H1 (cell line): Measurements from ENCODE around the gene FEV. TPM values are rescaled to one million over a fixed set of nuclear protein-coding genes. Genes with fewer than 3 reads are reported as not detected.

Experiments used
- CTCF ChIA-PET: fragments of 300-600 bp; sonication (Branson Sonifier 250); formaldehyde crosslinking; loops from one replicate; lab custom pipeline; 2021; ENCODE audit not compliant: partially characterized antibody; lab: Charles Lee
- POLR2A ChIA-PET: fragments of 300-600 bp; sonication (Branson Sonifier 250); formaldehyde crosslinking; loops from one replicate; lab custom pipeline; 2021; ENCODE audit warnings: inconsistent platforms; ENCODE audit not compliant: partially characterized antibody; lab: Charles Lee
- DNase-seq, 2 experiments: peaks; one replicate each; pipeline versions ENCODE4 v3.0.0 to v3.0.0-alpha.2; 2010 to 2022; ENCODE audit warnings: low spot score in 2 of 2, low read depth in 1 of 2, mixed read lengths in 1 of 2
- FAIRE-seq: peaks from 2 replicates; lab custom pipeline; 2011; peaks lifted over from hg19 to GRCh38; lab: Jason Lieb, UNC
- H2AFZ ChIP-seq: 2 replicates; pipeline ENCODE4 v1.8.1; 2012; ENCODE audit warnings: low read length, inconsistent platforms
- H2AK5ac ChIP-seq: 2 replicates; pipeline ENCODE4 v1.6.1; 2013; ENCODE audit warnings: low read depth, low read length
- H2BK120ac ChIP-seq: replicated peaks from 2 replicates; pipeline ENCODE3; 2013; ENCODE audit warnings: low read depth, low read length, inconsistent platforms
- H2BK12ac ChIP-seq: 2 replicates; pipeline ENCODE4 v1.6.1; 2013; ENCODE audit warnings: low read depth, low read length
- H2BK15ac ChIP-seq: 2 replicates; pipeline ENCODE4 v1.6.1; 2013; ENCODE audit warnings: low read length
- H2BK20ac ChIP-seq: 2 replicates; pipeline ENCODE4 v1.6.1; 2013; ENCODE audit warnings: low read length
- H2BK5ac ChIP-seq: 2 replicates; pipeline ENCODE4 v1.6.1; 2013; ENCODE audit warnings: low read depth, low read length
- H3K14ac ChIP-seq: 2 replicates; pipeline ENCODE4 v1.6.1; 2013; ENCODE audit warnings: inconsistent platforms; ENCODE audit not compliant: insufficient read length
- H3K18ac ChIP-seq: 2 replicates; pipeline ENCODE4 v1.6.1; 2013; ENCODE audit warnings: low read length; ENCODE audit errors: extremely low read depth
- H3K23ac ChIP-seq: 2 replicates; pipeline ENCODE4 v1.6.1; 2013; ENCODE audit warnings: inconsistent platforms; ENCODE audit not compliant: insufficient read length
- H3K23me2 ChIP-seq: 2 replicates; pipeline ENCODE4 v1.6.1; 2013; ENCODE audit warnings: low read depth, low read length
- H3K27ac ChIP-seq: 2 replicates; pipeline ENCODE4 v1.6.1; 2011; ENCODE audit warnings: low read depth, low read length, inconsistent platforms
- H3K27me3 ChIP-seq, 4 experiments: replicated peaks in 1 of 4; 1 replicate in 1 of 4; 2 replicates in 3 of 4; pipeline versions ENCODE4 v1.6.1 to v1.8.1; 2011 to 2013; ENCODE audit warnings: low read length in 3 of 4, mild to moderate bottlenecking in 3 of 4, inconsistent platforms in 2 of 4, mixed read lengths in 2 of 4, moderate library complexity in 1 of 4; ENCODE audit not compliant: control insufficient read depth in 3 of 4, insufficient read depth in 3 of 4; ENCODE audit errors: extremely low read depth in 1 of 4
- H3K36me3 ChIP-seq, 4 experiments: 2 replicates each; pipeline versions ENCODE4 v1.6.1 to v1.8.1; 2011 to 2013; ENCODE audit warnings: mild to moderate bottlenecking in 4 of 4, low read length in 3 of 4, moderate library complexity in 2 of 4, control low read depth in 1 of 4, inconsistent platforms in 1 of 4; ENCODE audit not compliant: insufficient read depth in 4 of 4, control insufficient read depth in 2 of 4
- H3K4ac ChIP-seq: replicated peaks from 2 replicates; pipeline ENCODE3; 2013; ENCODE audit warnings: low read length, low read depth, mixed read lengths, inconsistent platforms; ENCODE audit not compliant: insufficient read length
- H3K4me1 ChIP-seq, 4 experiments: replicated peaks in 1 of 4; 1 replicate in 1 of 4; 2 replicates in 3 of 4; pipeline versions ENCODE4 v1.6.1 to v1.8.1; 2011 to 2013; ENCODE audit warnings: low read length in 3 of 4, inconsistent platforms in 2 of 4, mixed read lengths in 1 of 4; ENCODE audit not compliant: insufficient read depth in 4 of 4, control insufficient read depth in 3 of 4
- H3K4me2 ChIP-seq, 2 experiments: 2 replicates each; pipeline versions ENCODE4 v1.6.1 to v1.8.1; 2011 to 2013; ENCODE audit warnings: low read depth in 2 of 2, low read length in 2 of 2, control low read depth in 1 of 2, inconsistent platforms in 1 of 2, mild to moderate bottlenecking in 1 of 2; ENCODE audit not compliant: insufficient read depth in 1 of 2
- H3K4me3 ChIP-seq, 4 experiments: fragments of 200-600, 300-600 bp in 1 of 4; sonication (generic), shearing (Covaris generic), sonication (Bioruptor Twin) in 1 of 4; 2 replicates each; pipeline versions ENCODE4 v1.5.1 to v1.8.1; 2011 to 2016; ENCODE audit warnings: low read length in 4 of 4, low read depth in 3 of 4, control low read depth in 2 of 4, inconsistent platforms in 2 of 4, mild to moderate bottlenecking in 2 of 4, mixed read lengths in 1 of 4, moderate library complexity in 1 of 4; ENCODE audit not compliant: insufficient read depth in 2 of 4; ENCODE audit errors: extremely low read depth in 1 of 4
- H3K56ac ChIP-seq: replicated peaks from 2 replicates; pipeline ENCODE3; 2013; ENCODE audit warnings: low read depth, mild to moderate bottlenecking, mixed read lengths, low read length, inconsistent platforms; ENCODE audit not compliant: insufficient read length
- H3K79me1 ChIP-seq: 2 replicates; pipeline ENCODE4 v1.6.1; 2013; ENCODE audit warnings: low read depth, low read length, control low read depth
- H3K79me2 ChIP-seq, 2 experiments: 2 replicates each; pipeline versions ENCODE4 v1.6.1 to v1.8.1; 2012 to 2013; ENCODE audit warnings: low read length in 2 of 2, mild to moderate bottlenecking in 2 of 2, inconsistent platforms in 1 of 2; ENCODE audit not compliant: insufficient read depth in 2 of 2, control insufficient read depth in 1 of 2
- H3K9ac ChIP-seq, 4 experiments: replicated peaks in 1 of 4; 1 replicate in 1 of 4; 2 replicates in 3 of 4; pipeline versions ENCODE4 v1.6.1 to v1.8.1; 2011 to 2013; ENCODE audit warnings: low read depth in 3 of 4, low read length in 3 of 4, control low read depth in 2 of 4, mild to moderate bottlenecking in 2 of 4, moderate library complexity in 2 of 4, inconsistent platforms in 1 of 4; ENCODE audit errors: extremely low read depth in 1 of 4
- H3K9me3 ChIP-seq, 2 experiments: 2 replicates each; pipeline versions ENCODE4 v1.6.1 to v1.8.1; 2012 to 2013; ENCODE audit warnings: mild to moderate bottlenecking in 2 of 2, moderate library complexity in 2 of 2, control low read depth in 1 of 2, inconsistent platforms in 1 of 2, low read depth in 1 of 2, low read length in 1 of 2, mixed read lengths in 1 of 2; ENCODE audit not compliant: insufficient read depth in 2 of 2
- H4K20me1 ChIP-seq, 2 experiments: replicated peaks in 1 of 2; 2 replicates each; pipeline versions ENCODE3 to v1.8.1; 2011 to 2013; ENCODE audit warnings: inconsistent platforms in 2 of 2, low read length in 2 of 2, mild to moderate bottlenecking in 1 of 2; ENCODE audit not compliant: insufficient read depth in 2 of 2, control insufficient read depth in 1 of 2
- H4K5ac ChIP-seq: 2 replicates; pipeline ENCODE4 v1.6.1; 2013; ENCODE audit warnings: low read length, low read depth, mixed read lengths, inconsistent platforms; ENCODE audit not compliant: insufficient read length
- H4K8ac ChIP-seq: 2 replicates; pipeline ENCODE4 v1.8.0; 2013; ENCODE audit warnings: mild to moderate bottlenecking, moderate library complexity, low read length, inconsistent platforms; ENCODE audit not compliant: insufficient read depth; ENCODE audit errors: extremely low read depth
- H4K91ac ChIP-seq: replicated peaks from 2 replicates; pipeline ENCODE3; 2013; ENCODE audit warnings: low read length, mixed read lengths, inconsistent platforms; ENCODE audit not compliant: insufficient read length
- CREB1 ChIP-seq: IDR thresholded peaks from 2 replicates; pipeline ENCODE4 v1.6.1; 2012; ENCODE audit warnings: inconsistent platforms
- JUN ChIP-seq: IDR thresholded peaks from 2 replicates; pipeline ENCODE4 v1.6.1; 2011; ENCODE audit warnings: low read depth, mild to moderate bottlenecking, improper control_type of control experiment, low read length
- NANOG ChIP-seq: IDR thresholded peaks from 2 replicates; pipeline ENCODE4 v1.6.1; 2011; ENCODE audit warnings: low read length, low read depth, mild to moderate bottlenecking, inconsistent platforms; ENCODE audit not compliant: insufficient read depth, poor library complexity, severe bottlenecking
- POU5F1 ChIP-seq: IDR thresholded peaks from 2 replicates; pipeline ENCODE4 v1.6.1; 2011; ENCODE audit warnings: low read depth, mild to moderate bottlenecking, low read length, moderate library complexity
- RAD21 ChIP-seq, 2 experiments: IDR thresholded peaks in 1 of 2; conservative IDR thresholded peaks in 1 of 2; 2 replicates each; pipeline ENCODE4 v1.6.1; 2011; ENCODE audit warnings: low read depth in 2 of 2, low read length in 2 of 2, improper control_type of control experiment in 1 of 2, inconsistent platforms in 1 of 2, mild to moderate bottlenecking in 1 of 2, moderate library complexity in 1 of 2
- RFX5 ChIP-seq: IDR thresholded peaks from 2 replicates; pipeline ENCODE4 v1.6.1; 2011; ENCODE audit warnings: low read depth, low read length, improper control_type of control experiment, borderline replicate concordance
- RXRA ChIP-seq: IDR thresholded peaks from 2 replicates; pipeline ENCODE4 v1.6.1; 2011; ENCODE audit warnings: low read depth, mild to moderate bottlenecking, low read length, moderate library complexity; ENCODE audit not compliant: insufficient read depth
- WGBS, 2 experiments: shearing (Covaris generic) in 1 of 2; methylation state at CpG; one replicate each; pipeline versions ENCODE4 v1.1.6 to v1.1.7; 2013 to 2015; ENCODE audit warnings: low lambda C conversion rate in 2 of 2, mixed read lengths in 2 of 2, inconsistent platforms in 1 of 2, low coverage in 1 of 2, missing lambda C conversion rate in 1 of 2; ENCODE audit not compliant: insufficient replicate concordance in 2 of 2, insufficient coverage in 1 of 2, insufficient read length in 1 of 2; ENCODE audit errors: extremely low coverage in 1 of 2, missing lambda C conversion rate in 1 of 2; 5-methylcytosine and 5-hydroxymethylcytosine counted together
- polyA plus RNA-seq, 7 experiments: library from polyadenylated mRNA; depleted of rRNA in 3 of 7; stranded (reverse) in 5 of 7; unstranded in 2 of 7; fragments of >200 nt in 5 of 7; fragments of 200-250 nt in 2 of 7; gene quantifications; 1 replicate in 5 of 7; 2 replicates in 1 of 7; 4 replicates in 1 of 7; pipeline versions ENCODE4 v1.2.1 to v1.2.3, GENCODE V29; 2011 to 2013; ENCODE audit warnings: missing spikeins in 2 of 7, mixed read lengths in 2 of 7
- total RNA-seq: library from RNA; stranded (reverse); fragmentation: NEBNext Ultra II Directional; extraction: Animal tissue kit (Norgen Biotek cat#: 25700); gene quantifications from 2 replicates; pipeline ENCODE4 v1.2.1, GENCODE V29; 2021

Gene FEV
- total and polyA plus RNA-seq, 2 of the 8 experiments (the other 6 are each of a cell fraction or from before 2014, with no cell fraction given) = not detected

DNA sequence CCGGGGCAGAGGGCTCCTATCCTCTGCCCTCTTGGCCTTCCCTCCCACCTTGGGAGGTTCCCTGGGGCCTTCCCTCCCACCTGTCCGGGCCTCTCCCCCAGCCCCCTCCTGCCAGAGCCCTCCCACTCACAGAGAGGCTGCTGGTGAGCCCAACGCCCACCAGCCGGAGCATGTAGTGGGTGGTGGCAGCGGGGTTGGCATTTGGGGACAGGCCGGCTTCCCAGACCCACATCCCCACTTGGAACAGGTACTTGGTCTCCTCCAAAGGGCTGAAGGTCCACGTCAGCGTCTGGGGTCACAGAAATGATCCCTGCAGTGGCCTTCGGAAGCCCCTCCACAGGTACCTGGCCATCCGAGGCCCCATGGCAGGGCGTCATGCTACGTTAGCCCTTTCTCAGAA is 37.1 kb upstream of the FEV start:
- no peak overlapping the region for H2AFZ ChIP-seq
- FAIRE-seq (no peak), DNase-seq (no peak)
- H3K79me2 ChIP-seq = no peaks in the 10 kb centered on the region
- no peak overlapping the region for H3K56ac ChIP-seq
- TF ChIP-seq POU5F1 = no peak
- no peak for TF ChIP-seq JUN
- no peak for TF ChIP-seq RFX5
- TF ChIP-seq RXRA = no peak
- no peak for TF ChIP-seq RAD21 (IDR thresholded peaks at IDR 0.05 in 1 of 2, conservative IDR thresholded peaks at IDR 0.05 in 1 of 2; ENCODE audit: low read depth in 2 of 2, low read length in 2 of 2)
- no peak for TF ChIP-seq NANOG
- no peak for TF ChIP-seq CREB1
- H3K4me1 ChIP-seq = no peaks in the 10 kb centered on the region
- H2BK15ac ChIP-seq = no peak overlapping the region
- 89% methylated on average over 6 of the region's 12 CpGs; no CpG with 5 or more reads in 1 of the 2 experiments for whole genome bisulfite sequencing, 2 experiments
- H3K9me3 ChIP-seq = no peaks in the 10 kb centered on the region
- no peak overlapping the region for H3K9ac ChIP-seq
- H3K4ac ChIP-seq = no peak overlapping the region
- ChIA-PET CTCF (interaction anchor here (0.8 to 12.4 kb wide), 8 partner anchors 8 to 137 kb away, joined by 3 to 150 read pairs (median 5); partner anchors contain the start of gene CRYBA2), POLR2A (no interaction called here)
- H4K91ac ChIP-seq = no peak overlapping the region
- H4K8ac ChIP-seq = no peak overlapping the region; the same call in 1 of the 2 replicates
- no peak overlapping the region for H2BK120ac ChIP-seq
- no peak overlapping the region for H3K23ac ChIP-seq
- H3K36me3 ChIP-seq = no peaks in the 10 kb centered on the region
- H3K4me2 ChIP-seq = no peak overlapping the region
- H3K23me2 ChIP-seq = no peaks in the 10 kb centered on the region
- H2BK20ac ChIP-seq = no peak overlapping the region
- H4K5ac ChIP-seq = no peak overlapping the region
- no peak overlapping the region for H3K4me3 ChIP-seq
- no peak overlapping the region for H3K18ac ChIP-seq
- no peak overlapping the region for H3K27ac ChIP-seq
- H2BK12ac ChIP-seq = no peak overlapping the region
- no peak overlapping the region for H3K14ac ChIP-seq
- H2AK5ac ChIP-seq = no peak overlapping the region
- peaks cover 0 to 1% of the 10 kb centered on the region in 2 experiments for H4K20me1 ChIP-seq
- H2BK5ac ChIP-seq = no peak overlapping the region
- peaks cover 0 to 3% (median 0%) of the 10 kb centered on the region in 4 experiments; a peak in 3 of 7 replicates for H3K27me3 ChIP-seq
- H3K79me1 ChIP-seq = no peaks in the 10 kb centered on the region
